ENCODE data around the gene CBFA2T2. TPM values are rescaled to one million over a fixed set of nuclear protein-coding genes. Genes with fewer than 3 reads are reported as not detected.

Gene CBFA2T2
- total RNA-seq, 2 experiments from 2014 or later, result 17.9 to 18.6 TPM

- intact Hi-C loops (cut with DNase I, micrococcal nuclease), result no loop called here
- Histone ChIP-seq H3K27ac (ENCODE audit: low read depth in 1 of 2, low read length in 2 of 2) (no peak overlapping the region), H3K9me3 (ENCODE audit: control insufficient read depth in 1 of 2, insufficient read depth in 1 of 2, low read length in 2 of 2) (no peaks in the 10 kb centered on the region), H3K36me3 (ENCODE audit: insufficient read depth, low read length) (no peaks in the 10 kb centered on the region), H3K27me3 (ENCODE audit: control insufficient read depth in 1 of 2, insufficient read depth in 2 of 2, low read length in 2 of 2) (no peaks in the 10 kb centered on the region), H3K4me1 (ENCODE audit: insufficient read depth, low read length) (peaks cover 54% of the 10 kb centered on the region), H3K4me3 (ENCODE audit: low read length) (no peak overlapping the region)
- ChIA-PET CTCF (no interaction called here), POLR2A (interaction anchor here (1.6 kb wide), 1 partner anchor 48 kb away, joined by 7 read pairs; the partner anchor contains the start of gene PXMP4)
- peak overlapping the region; percentile 56 for H3K27ac Mint-ChIP-seq
- no peaks in the 10 kb centered on the region for H3K36me3 Mint-ChIP-seq (ENCODE audit: low read depth)
- no peak for DNase-seq
- no peaks in the 10 kb centered on the region for H3K9me3 Mint-ChIP-seq
- H3K4me1 Mint-ChIP-seq (ENCODE audit: low read depth), result peaks cover 19% of the 10 kb centered on the region
- no peaks in the 10 kb centered on the region for H3K27me3 Mint-ChIP-seq
- peak overlapping the region; percentile 86 for H3K4me3 Mint-ChIP-seq
- TF ChIP-seq CTCF (IDR thresholded peaks at IDR 0.05), result no peak
- no peak for ATAC-seq (ENCODE audit: poor library complexity)
Measured at GRCh38 chr20:33671573-33672288, 181.8 kb downstream of the CBFA2T2 start.

- Mint-ChIP-seq H3K27ac (peak overlapping the region; percentile 67), H3K4me3 (peak overlapping the region; percentile 86), H3K36me3 (ENCODE audit: low read depth) (no peaks in the 10 kb centered on the region), H3K4me1 (ENCODE audit: low read depth) (peaks cover 22% of the 10 kb centered on the region), H3K9me3 (no peaks in the 10 kb centered on the region), H3K27me3 (no peaks in the 10 kb centered on the region)
- no peak for TF ChIP-seq CTCF (IDR thresholded peaks at IDR 0.05)
- H3K4me3 ChIP-seq (ENCODE audit: low read length), result no peak overlapping the region
- ATAC-seq (ENCODE audit: poor library complexity) (no peak), DNase-seq (no peak)
- H3K36me3 ChIP-seq (ENCODE audit: insufficient read depth, low read length), result no peaks in the 10 kb centered on the region
- peaks cover 53% of the 10 kb centered on the region for H3K4me1 ChIP-seq (ENCODE audit: insufficient read depth, low read length)
- no peak overlapping the region for H3K27ac ChIP-seq (ENCODE audit: low read depth in 1 of 2, low read length in 2 of 2)
- ChIA-PET CTCF (no interaction called here), POLR2A (interaction anchor here (1.8 kb wide), 1 partner anchor 9 kb away, joined by 6 read pairs; no protein-coding TSS in a partner anchor)
- intact Hi-C loops (cut with DNase I, micrococcal nuclease), result no loop called here
- no peaks in the 10 kb centered on the region for H3K9me3 ChIP-seq (ENCODE audit: control insufficient read depth in 1 of 2, insufficient read depth in 1 of 2, low read length in 2 of 2)
- H3K27me3 ChIP-seq (ENCODE audit: control insufficient read depth in 1 of 2, insufficient read depth in 2 of 2, low read length in 2 of 2), result no peaks in the 10 kb centered on the region
Measured at GRCh38 chr20:33672426-33673113, 182.7 kb downstream of the CBFA2T2 start.

- TF ChIP-seq CTCF (IDR thresholded peaks at IDR 0.05), result no peak
Measured at GRCh38 chr20:33673114-33673409, 183.2 kb downstream of the CBFA2T2 start.

More at GRCh38 chr20:33673114-33673409, 183.2 kb downstream of the CBFA2T2 start:
- H3K4me1 Mint-ChIP-seq (ENCODE audit: low read depth), result peaks cover 27% of the 10 kb centered on the region
- CTCF ChIA-PET, result no interaction called here
- Histone ChIP-seq H3K4me3 (ENCODE audit: low read length) (no peak overlapping the region), H3K36me3 (ENCODE audit: insufficient read depth, low read length) (no peaks in the 10 kb centered on the region), H3K27me3 (ENCODE audit: control insufficient read depth in 1 of 2, insufficient read depth in 2 of 2, low read length in 2 of 2) (no peaks in the 10 kb centered on the region), H3K4me1 (ENCODE audit: insufficient read depth, low read length) (peaks cover 53% of the 10 kb centered on the region), H3K9me3 (ENCODE audit: control insufficient read depth in 1 of 2, insufficient read depth in 1 of 2, low read length in 2 of 2) (no peaks in the 10 kb centered on the region), H3K27ac (ENCODE audit: low read depth in 1 of 2, low read length in 2 of 2) (no peak overlapping the region)
- H3K36me3 Mint-ChIP-seq (ENCODE audit: low read depth), result no peaks in the 10 kb centered on the region
- H3K27me3 Mint-ChIP-seq, result no peaks in the 10 kb centered on the region
- DNase-seq (no peak), ATAC-seq (ENCODE audit: poor library complexity) (no peak)
- intact Hi-C loops (cut with DNase I, micrococcal nuclease), result no loop called here
- POLR2A ChIA-PET, result interaction anchor here (1.8 kb wide), 1 partner anchor 10 kb away, joined by 6 read pairs; no protein-coding TSS in a partner anchor
- no peaks in the 10 kb centered on the region for H3K9me3 Mint-ChIP-seq
- peak overlapping the region; percentile 86 for H3K4me3 Mint-ChIP-seq
- peak overlapping the region; percentile 67 for H3K27ac Mint-ChIP-seq

Data from CD4-positive, alpha-beta T cell (primary cell).